Measurements from ENCODE around the gene FBXL19. TPM values are rescaled to one million over a fixed set of nuclear protein-coding genes. Genes with fewer than 3 reads are reported as not detected.

FBXL19 gene
- total and polyA plus RNA-seq, 9 of the 15 experiments (the other 6 are each of a cell fraction or from before 2014, with no cell fraction given), result 0.13 to 48.0 (median 13.5) TPM; not detected in 1

- no peak for TF ChIP-seq GMEB1 (CRISPR knock-in tag; IDR thresholded peaks at IDR 0.05)
- TF ChIP-seq ZNF12 (CRISPR knock-in tag; IDR thresholded peaks at IDR 0.05), result no peak
- peak; percentile 91 for TF ChIP-seq TAF9B (IDR thresholded peaks at IDR 0.05; ENCODE audit: partially characterized antibody)
- no peak for TF ChIP-seq XRCC3 (IDR thresholded peaks at IDR 0.05)
- peak; percentile 8; the same call in 1 of the 2 replicates for TF ChIP-seq NR2C2 (CRISPR knock-in tag; IDR thresholded peaks at IDR 0.05)
- TF ChIP-seq NR2C2 (tag; IDR thresholded peaks at IDR 0.05), result peak; percentile 89
- TF ChIP-seq POLR2G (IDR thresholded peaks at IDR 0.05; ENCODE audit: low read depth, low read length), result peak; percentile 82
- no peak for TF ChIP-seq TRIM25 (IDR thresholded peaks at IDR 0.05; ENCODE audit: borderline replicate concordance)
- TF ChIP-seq PHF8 (IDR thresholded peaks at IDR 0.05; ENCODE audit: borderline replicate concordance, low read length), result no peak
- TF ChIP-seq MLLT1 (IDR thresholded peaks at IDR 0.05), result peak; percentile 38 to 74; a peak in 3 of 4 replicates
- TF ChIP-seq BCLAF1 (IDR thresholded peaks at IDR 0.05; ENCODE audit: borderline replicate concordance in 1 of 2, control insufficient read depth in 1 of 2, low read depth in 2 of 2, low read length in 1 of 2), result no peak; a peak in 1 of 4 replicates
- TF ChIP-seq CHD1 (IDR thresholded peaks at IDR 0.05; ENCODE audit: low read length), result peak; percentile 54
- TF ChIP-seq RFX5 (IDR thresholded peaks at IDR 0.05; ENCODE audit: low read depth, low read length), result no peak
- TF ChIP-seq GTF2F1 (IDR thresholded peaks at IDR 0.05; ENCODE audit: low read depth, low read length), result no peak
- TF ChIP-seq RBM25 (IDR thresholded peaks at IDR 0.05; ENCODE audit: low read depth, low read length, severe bottlenecking), result no peak
- TF ChIP-seq MBD1 (CRISPR knock-in tag; IDR thresholded peaks at IDR 0.05), result no peak
Observed at GRCh38 chr16:30949650-30950515, 26.5 kb downstream of the FBXL19 start (continued).

Measured in K562 (cell line).